HL-60 (cell line): ENCODE measurements around the gene GALNT1.

Experiments used
- DNase-seq, 2 experiments: peaks; one replicate each; pipeline ENCODE4 v3.0.0-alpha.2; 2010 to 2020; ENCODE audit warnings: low read depth in 1 of 2, low spot score in 1 of 2
- H3K27ac ChIP-seq: fragments of 250-450 bp; sonication (Bioruptor Pico); replicated peaks from 2 replicates; pipeline ENCODE4 v1.5.1; 2020; ENCODE audit warnings: mild to moderate bottlenecking, moderate library complexity
- H3K27me3 ChIP-seq: fragments of 250-450 bp; sonication (Bioruptor Pico); 2 replicates; pipeline ENCODE4 v1.5.1; 2021; ENCODE audit warnings: mild to moderate bottlenecking, moderate library complexity; ENCODE audit not compliant: insufficient read depth, poor library complexity, severe bottlenecking
- H3K4me3 ChIP-seq: replicated peaks from 2 replicates; pipeline ENCODE4 v1.5.1; 2011; ENCODE audit warnings: mild to moderate bottlenecking, control low read depth, low read length; ENCODE audit not compliant: insufficient read depth
- CTCF ChIP-seq: IDR thresholded peaks from one replicate; pipeline ENCODE4 v1.5.1; 2011; ENCODE audit warnings: low read length, control low read depth, inconsistent platforms; ENCODE audit not compliant: insufficient read depth
- GABPA ChIP-seq: IDR thresholded peaks from 2 replicates; pipeline ENCODE4 v1.6.1; 2012; ENCODE audit warnings: low read depth
- POLR2AphosphoS5 ChIP-seq: IDR thresholded peaks from 2 replicates; pipeline ENCODE4 v1.6.1; 2012; ENCODE audit warnings: low read depth
- REST ChIP-seq: IDR thresholded peaks from 2 replicates; pipeline ENCODE4 v1.6.1; 2012; ENCODE audit warnings: low read depth; ENCODE audit not compliant: insufficient replicate concordance
- SPI1 ChIP-seq: IDR thresholded peaks from 2 replicates; pipeline ENCODE4 v1.6.1; 2012; ENCODE audit warnings: low read depth, mild to moderate bottlenecking, borderline replicate concordance

GALNT1 gene

GRCh38 chr18:35714539-35714938 is 133.0 kb downstream of the GALNT1 start:
- H3K4me3 ChIP-seq, result no peak overlapping the region
- no peak for DNase-seq
- H3K27ac ChIP-seq, result no peak overlapping the region
- H3K27me3 ChIP-seq, result no peaks in the 10 kb centered on the region
- TF ChIP-seq CTCF, result no peak
- TF ChIP-seq SPI1, result no peak
- TF ChIP-seq POLR2AphosphoS5, result no peak
- TF ChIP-seq GABPA, result no peak
- TF ChIP-seq REST, result no peak

- H3K27ac ChIP-seq, result no peak overlapping the region
- no peaks in the 10 kb centered on the region for H3K27me3 ChIP-seq
- no peak overlapping the region for H3K4me3 ChIP-seq
- TF ChIP-seq POLR2AphosphoS5 (no peak), CTCF (no peak), REST (no peak), GABPA (no peak), SPI1 (no peak)
- DNase-seq, result no peak
Measured at GRCh38 chr18:35715139-35715538, 133.6 kb downstream of the GALNT1 start.

GRCh38 chr18:35716169-35716831 is 134.8 kb downstream of the GALNT1 start:
- TF ChIP-seq POLR2AphosphoS5 (no peak), SPI1 (no peak), REST (no peak), CTCF (no peak), GABPA (no peak)

More at GRCh38 chr18:35716169-35716831, 134.8 kb downstream of the GALNT1 start:
- Histone ChIP-seq H3K27ac (no peak overlapping the region), H3K27me3 (no peaks in the 10 kb centered on the region), H3K4me3 (no peak overlapping the region)
- DNase-seq, result no peak
